Measurements from ENCODE around the gene MAFB. TPM values are rescaled to one million over a fixed set of nuclear protein-coding genes. Genes with fewer than 3 reads are reported as not detected.

The MAFB gene
- total RNA-seq, 1 donor from 2014 or later, result 14.7 TPM

DNA sequence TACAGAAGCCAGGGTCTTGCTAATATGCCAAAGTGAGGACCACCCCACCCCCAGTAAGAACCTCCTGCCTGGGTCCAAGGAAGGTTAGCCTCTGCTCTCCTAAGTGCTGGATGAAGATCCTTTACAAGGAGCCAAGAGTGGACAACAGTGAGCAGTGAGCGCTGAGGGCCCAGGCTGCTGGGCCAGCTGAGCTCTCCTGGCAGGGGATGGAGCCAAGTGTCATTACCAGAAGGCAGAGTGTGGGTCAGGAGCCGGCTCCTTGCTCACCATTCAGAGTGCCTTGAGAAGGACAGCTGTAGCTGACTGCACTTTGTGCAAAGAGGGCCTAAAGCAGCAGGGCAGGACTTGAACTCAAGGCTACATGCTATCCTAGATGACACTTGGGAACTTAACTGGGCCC lies 16.9 kb downstream of the MAFB start:
- ATAC-seq (ENCODE audit: poor library complexity), result no peak
- no peak for DNase-seq
- intact Hi-C loops (cut with DNase I), result no loop called here

DNA sequence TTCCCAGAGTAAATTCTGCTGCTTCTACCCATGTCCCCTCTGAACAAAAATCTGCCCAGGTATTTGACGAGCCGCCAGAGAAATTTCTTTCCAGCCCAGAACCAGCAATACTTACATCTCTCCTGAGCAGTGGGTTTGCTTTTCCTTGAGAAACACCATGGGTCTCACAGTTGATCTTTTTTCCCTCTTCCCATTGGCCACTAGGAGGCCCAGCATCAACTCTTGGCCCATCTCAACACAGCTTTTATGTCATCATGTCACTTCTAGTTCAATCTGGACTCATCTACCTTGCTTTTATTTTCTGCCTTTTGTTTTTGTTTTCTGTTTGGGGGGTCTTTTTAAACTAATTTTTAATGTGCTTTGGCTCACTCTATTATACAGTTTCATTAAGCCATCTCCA lies 18.8 kb downstream of the MAFB start:
- ATAC-seq (ENCODE audit: poor library complexity), result no peak
- intact Hi-C loops (cut with DNase I), result no loop called here
- no peak for DNase-seq

DNA sequence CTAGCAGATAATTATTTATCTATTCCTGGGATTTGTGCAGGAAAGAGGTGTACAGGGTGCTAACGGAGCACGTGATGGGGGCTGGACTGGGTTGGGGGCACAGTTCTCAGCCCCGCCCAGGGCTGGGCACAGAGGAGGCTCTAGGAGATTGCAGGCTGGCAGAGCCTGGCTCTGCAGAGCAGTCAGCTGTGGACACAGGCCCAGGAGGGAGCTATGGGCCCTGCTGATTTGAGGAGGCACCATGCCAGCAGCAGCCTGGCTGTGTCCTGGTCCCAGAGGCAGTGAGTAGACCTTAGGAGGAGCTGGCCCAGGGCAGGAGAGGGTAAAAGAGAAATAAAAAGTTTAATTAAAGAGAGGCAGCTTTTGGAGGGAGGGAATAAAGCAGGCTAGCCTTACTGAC lies 19.3 kb downstream of the MAFB start:
- intact Hi-C loops (cut with DNase I), result no loop called here

DNA sequence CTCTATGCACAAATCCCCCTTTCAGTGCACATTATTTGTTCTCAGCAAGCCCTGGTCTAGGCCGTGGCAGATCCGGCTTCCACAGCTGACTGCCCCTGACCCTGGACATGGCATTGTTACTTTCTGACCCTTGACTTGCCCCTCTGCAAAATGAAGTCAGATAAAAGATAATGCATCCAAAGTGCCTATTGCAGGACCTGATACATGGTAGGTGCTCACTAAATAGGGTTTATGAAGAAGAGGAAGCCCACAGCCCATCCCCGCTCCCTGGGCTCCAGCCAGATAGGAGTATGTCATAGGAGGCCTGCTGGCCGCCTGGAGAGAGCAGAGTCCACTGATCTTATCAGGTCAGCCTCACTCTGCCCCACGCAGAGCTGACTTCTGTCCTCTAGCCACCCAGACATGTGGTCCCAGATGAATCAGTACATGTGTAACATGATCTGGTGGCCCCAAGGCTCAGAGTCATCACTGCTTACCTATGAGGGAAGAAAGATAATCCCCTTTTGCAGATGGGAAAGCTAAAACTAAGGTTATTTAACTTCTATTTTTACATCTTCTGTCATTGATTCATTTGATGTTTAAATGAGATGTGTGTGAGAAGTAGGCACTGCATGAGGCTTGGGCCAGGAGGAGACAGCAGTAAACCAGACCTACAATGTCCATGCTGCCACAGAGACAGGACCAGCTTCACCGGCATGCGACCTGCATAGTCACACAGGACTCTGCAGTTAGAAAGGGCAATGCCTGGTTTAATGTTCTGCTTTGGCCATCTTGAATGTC lies 20.4 kb downstream of the MAFB start:
- no peak for ATAC-seq (ENCODE audit: poor library complexity)

More for the DNA sequence above, 19.3 kb downstream of the MAFB start:
- peak; percentile 84 for ATAC-seq (ENCODE audit: poor library complexity)
- peak; percentile 62 for DNase-seq

DNA sequence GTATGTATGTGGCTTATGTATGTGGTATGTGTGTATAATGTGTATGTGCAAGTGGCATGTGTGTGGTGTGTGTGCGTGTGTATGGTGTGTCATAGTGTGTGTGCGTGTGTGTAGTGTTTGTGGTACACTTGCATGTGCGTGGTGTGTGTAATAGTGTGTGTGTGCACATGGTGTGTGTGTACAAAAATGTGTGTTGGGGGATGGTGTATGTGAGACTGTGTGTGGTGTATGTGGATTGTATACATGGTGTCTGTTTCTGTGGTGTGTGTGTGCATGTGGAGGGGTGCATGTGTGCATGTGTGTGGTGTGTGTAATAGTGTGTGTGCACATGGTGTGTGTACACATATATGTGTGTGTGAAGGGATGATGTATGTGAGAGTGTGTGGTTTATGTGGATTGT lies 21.5 kb downstream of the MAFB start:
- intact Hi-C loops (cut with DNase I), result no loop called here
- DNase-seq (no peak), ATAC-seq (ENCODE audit: poor library complexity) (no peak)

More for the DNA sequence above, 20.4 kb downstream of the MAFB start:
- no peak for DNase-seq
- intact Hi-C loops (cut with DNase I), result no loop called here

DNA sequence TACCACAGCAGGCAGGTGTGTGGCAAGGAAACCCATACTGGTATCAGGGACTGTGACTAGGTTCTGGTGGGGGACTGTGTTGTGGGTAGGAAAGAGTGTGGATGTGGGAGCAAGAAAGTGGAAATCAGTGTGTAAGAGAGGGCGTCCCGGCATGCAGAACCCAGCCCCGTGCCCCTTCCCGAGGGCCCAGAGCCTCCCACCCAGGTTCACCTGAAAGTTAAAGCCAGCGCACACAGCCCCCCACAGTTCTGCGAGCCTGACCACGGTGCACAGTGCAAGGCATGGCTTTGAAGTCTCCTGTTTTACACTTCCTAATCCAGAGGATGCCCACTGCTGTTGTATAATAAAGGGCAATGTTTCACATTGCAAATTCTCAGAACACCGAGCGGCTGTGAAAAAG lies 22.7 kb downstream of the MAFB start:
- ATAC-seq (ENCODE audit: poor library complexity) (no peak), DNase-seq (no peak)

DNA sequence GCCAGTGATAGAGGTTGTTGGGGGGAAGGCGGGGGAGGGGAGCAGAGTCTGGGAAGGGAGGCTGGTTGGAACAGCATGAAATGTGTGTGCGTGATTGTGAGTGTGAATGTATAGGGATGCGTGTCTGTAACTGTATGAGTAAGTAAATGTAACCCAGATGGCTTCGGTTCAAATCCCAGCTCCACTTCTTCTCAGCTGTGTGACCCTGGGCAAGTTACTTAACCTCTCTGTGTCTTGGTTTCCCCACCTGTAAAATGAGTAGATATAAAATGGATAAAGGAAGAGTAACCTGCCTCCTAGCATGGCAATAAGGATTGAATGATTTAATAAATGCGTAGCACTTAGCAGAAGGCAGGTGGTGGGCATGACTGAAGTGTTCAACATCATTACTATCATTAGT lies 24.1 kb downstream of the MAFB start:
- DNase-seq (no peak), ATAC-seq (ENCODE audit: poor library complexity) (no peak)
- intact Hi-C loops (cut with DNase I), result no loop called here

More for the DNA sequence above, 22.7 kb downstream of the MAFB start:
- intact Hi-C loops (cut with DNase I), result no loop called here

DNA sequence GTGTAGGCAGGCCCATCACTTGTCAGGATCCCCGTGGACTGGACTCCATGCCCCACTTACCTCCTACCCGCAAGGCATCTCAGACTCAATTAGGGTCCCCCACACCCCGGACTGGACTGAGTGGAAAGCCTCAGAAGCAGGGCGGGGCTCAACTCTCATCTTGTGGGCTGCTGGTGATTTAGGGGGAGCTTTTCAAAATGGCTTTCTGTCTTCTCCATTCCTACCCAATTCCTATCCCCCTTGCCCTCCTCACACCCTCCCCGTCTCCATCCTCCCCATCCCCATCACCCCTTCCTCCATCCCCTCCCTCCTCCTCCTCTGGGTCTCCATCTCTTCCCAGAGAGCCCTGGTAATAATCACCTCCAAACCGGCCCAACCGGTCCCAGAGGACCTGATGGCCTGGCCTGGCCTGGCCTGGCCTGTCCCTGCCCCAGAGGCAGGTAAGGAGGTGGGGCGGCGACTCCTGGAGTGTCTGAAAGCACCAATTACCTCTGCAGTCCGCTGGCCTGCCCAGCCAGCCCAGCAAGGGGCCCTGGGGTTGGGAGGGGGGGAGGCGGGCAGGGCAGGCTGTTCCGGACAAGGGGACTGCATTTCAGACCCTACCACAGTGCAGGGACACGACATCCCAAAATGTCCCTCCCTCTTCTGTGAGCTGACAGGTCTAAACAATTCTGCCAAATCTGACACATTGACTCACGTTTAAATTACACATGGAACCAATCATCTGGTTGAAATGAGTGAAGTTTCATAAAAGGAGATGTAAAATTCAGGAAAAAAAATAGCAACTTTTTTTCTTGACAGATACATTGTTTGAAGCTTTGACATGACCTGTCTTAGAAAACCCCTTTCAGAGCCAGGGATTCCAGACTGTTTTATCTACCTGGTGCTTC lies 24.8 kb downstream of the MAFB start:
- intact Hi-C loops (cut with DNase I), result no loop called here
- ATAC-seq (ENCODE audit: poor library complexity) (no peak), DNase-seq (no peak)

DNA sequence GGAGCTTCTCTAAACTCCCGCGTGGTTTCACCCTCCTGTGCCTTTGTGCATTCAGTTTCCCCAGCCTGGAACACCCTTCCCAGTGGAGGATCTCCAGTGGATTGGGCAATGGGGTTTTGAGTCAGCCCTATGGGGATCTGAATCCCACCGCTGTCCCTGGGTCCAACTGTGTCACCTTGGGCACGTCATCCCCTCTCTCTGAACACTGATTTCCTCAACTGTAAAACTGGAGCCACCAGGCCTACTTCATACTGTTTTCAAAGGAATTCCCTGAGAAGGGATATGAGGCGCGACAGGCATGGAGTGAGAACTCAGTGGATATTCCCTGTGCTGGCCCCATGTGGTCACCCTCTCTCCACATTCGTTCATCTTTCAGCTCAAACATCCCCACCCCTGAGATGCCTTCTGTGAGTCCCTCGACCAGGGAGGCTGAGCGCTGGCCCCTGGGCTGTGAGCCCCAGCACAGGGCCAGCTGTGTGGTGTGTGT lies 25.7 kb downstream of the MAFB start:
- ATAC-seq (ENCODE audit: poor library complexity), result no peak
- no peak for DNase-seq
- intact Hi-C loops (cut with DNase I), result no loop called here

DNA sequence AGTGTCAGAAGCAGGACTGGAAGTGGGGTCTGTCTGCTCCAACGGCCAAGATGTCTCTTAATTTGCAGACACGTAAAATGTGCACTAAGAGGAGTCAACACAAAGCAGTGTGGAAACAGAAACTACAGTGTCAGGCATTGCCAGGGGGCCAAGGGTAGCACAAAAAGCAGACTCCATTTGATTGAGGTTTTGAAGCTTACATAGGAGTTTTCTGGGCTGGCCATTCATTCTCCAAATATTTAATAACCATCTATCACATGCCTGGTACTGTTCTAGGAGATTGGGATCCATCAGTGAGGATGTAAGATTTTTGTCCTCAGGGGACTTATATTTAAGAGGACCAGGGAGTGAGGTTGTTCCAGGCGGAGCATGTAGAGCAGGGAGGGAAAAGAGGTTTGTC lies 29.5 kb downstream of the MAFB start:
- intact Hi-C loops (cut with DNase I), result no loop called here
- no peak for DNase-seq
- no peak for ATAC-seq (ENCODE audit: poor library complexity)

DNA sequence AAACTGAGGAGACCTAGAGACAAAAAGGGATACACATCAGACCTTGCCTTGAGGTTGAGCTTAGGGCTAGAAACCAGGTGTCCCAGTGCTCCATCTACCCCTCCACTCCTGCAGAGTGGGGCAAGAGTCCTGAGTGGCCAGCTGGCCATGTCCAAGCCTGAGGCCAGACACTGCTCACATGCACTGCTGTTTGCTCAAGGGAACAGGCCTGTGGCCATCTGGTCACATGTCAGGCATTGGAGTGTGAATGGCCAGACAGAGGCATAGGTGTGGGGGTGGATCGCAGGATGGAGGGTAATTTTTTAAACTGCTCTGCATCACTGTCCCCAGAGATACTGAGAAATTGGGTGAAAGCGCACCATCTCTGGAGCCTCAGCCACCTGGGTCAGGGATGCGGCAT lies 30.5 kb downstream of the MAFB start:
- ATAC-seq (ENCODE audit: poor library complexity) (no peak), DNase-seq (no peak)
- intact Hi-C loops (cut with DNase I), result no loop called here

DNA sequence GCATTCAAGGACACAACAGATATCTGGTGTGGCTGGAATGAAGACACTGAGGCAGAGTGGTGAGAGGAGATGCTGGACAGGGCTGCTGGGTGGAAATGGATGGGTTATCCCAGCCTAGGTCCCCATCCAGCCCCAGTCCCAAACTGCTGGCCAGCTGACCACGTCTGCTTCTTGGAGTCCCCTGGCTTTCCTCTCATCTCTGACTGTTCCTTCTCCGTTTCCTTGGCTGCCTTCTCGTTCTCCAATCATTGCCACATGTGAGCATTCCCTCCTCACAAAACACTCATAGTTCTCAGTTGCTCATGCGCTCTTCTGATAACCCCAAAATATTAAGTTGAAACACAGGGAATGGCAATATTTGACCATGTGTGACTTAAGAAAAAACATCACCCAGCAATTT lies 31.5 kb downstream of the MAFB start:
- ATAC-seq (ENCODE audit: poor library complexity), result peak; percentile 70
- intact Hi-C loops (cut with DNase I), result no loop called here
- DNase-seq, result peak; percentile 66

DNA sequence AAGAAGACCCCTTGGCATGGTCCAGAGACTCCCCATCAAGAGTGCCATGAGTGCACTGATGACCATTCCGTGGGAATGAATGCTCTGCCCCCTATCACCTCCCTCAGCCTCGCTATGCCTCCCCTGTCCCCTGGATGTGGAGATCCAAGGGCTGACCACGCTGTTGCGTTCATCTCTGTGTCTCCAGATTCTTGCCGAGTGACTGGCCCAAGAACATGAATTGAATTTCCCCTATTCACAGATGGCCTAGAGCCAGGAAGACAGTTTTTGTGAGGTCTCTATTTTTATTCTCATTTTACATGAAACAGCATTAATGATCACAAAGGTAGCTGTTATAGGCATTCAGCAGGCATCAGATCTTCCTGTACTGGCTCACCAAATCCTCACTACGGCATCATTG lies 33.6 kb downstream of the MAFB start:
- DNase-seq, result no peak
- intact Hi-C loops (cut with DNase I), result no loop called here
- no peak for ATAC-seq (ENCODE audit: poor library complexity)

DNA sequence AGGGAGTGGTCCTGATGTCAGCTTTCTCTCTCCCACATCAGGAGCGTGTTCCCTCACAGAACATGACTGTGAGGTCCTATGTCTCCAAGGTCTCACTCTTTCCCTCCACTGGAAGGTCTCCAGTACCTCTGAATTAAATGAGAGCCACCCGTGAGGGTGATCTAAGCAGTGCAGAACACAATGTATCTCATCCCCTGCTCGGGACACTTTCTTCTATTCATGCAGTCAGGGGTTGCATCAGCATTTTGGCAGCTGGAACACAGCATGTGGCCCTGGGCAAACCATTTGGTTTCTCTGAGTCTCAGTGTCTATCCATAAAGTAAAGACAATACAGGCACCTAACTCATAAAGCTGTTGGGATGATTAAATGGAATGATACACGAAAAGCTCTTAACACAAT lies 34.2 kb downstream of the MAFB start:
- intact Hi-C loops (cut with DNase I), result no loop called here
- peak; percentile 88 for ATAC-seq (ENCODE audit: poor library complexity)
- peak; percentile 67 for DNase-seq

DNA sequence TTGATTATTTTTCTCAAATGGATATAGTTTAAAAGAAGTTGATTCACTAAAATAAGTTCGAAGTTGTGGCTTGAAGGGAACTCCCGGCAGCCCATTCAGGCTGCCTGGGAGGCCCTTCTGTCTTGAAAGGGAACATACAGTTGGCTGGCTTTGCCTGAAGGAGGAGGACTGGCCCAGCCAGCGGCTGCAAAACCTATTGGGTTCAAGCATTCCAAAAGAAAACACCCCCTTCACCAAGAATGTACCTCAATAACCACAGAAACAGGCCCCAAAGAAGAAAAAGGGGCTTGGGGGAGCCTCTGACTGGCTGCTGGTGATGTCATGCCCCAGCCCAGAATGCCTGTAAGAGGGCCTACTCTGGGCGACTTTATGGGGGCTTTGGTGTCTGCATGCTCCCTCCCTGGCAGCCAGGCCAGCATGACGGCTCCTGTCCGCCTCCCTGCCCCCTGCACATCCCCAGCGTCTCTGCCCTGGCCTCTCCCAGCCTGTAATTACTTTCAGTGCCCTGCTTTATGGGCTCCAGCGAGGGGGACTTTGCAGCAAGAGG lies 36.5 kb downstream of the MAFB start:
- ATAC-seq (ENCODE audit: poor library complexity) (no peak), DNase-seq (no peak)
- intact Hi-C loops (cut with DNase I), result no loop called here

DNA sequence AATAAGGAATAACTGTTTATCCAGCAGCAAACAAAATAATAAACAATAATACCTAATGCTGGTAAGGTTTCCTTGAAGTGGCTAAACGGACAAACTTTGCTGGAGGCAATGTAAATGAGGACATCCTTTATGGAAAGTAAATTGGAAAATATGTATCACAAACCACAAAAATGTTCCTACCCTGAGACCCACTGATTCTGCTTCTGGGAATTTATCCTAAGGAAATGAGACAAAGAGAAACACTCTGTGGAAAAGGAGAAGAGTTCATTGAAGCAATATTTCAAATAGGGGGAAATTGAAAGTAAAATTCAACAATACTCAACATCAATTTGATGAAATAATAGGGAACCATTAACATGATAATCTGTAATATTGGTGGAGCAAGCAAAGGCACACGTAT lies 37.9 kb downstream of the MAFB start:
- no peak for DNase-seq
- no peak for ATAC-seq (ENCODE audit: poor library complexity)
- intact Hi-C loops (cut with DNase I), result no loop called here

DNA sequence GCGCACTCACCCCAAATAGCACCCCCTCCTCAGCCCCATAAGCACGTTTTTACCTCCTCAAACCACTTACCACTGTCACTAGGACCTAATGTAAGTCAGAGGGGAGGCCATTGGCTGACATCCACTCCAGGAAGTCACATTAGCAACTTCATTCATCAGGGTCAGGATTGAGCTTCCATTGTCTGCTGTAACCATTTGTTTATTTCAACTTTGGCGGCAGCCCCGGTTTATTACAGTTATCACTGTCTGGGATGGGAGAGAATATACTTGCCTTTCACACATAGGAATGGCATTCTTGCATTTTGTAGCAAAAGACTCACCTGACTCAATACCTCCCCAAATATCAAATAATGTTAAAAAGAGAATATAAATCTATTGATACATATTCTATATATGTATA lies 38.3 kb downstream of the MAFB start:
- intact Hi-C loops (cut with DNase I), result no loop called here
- ATAC-seq (ENCODE audit: poor library complexity) (no peak), DNase-seq (no peak)

DNA sequence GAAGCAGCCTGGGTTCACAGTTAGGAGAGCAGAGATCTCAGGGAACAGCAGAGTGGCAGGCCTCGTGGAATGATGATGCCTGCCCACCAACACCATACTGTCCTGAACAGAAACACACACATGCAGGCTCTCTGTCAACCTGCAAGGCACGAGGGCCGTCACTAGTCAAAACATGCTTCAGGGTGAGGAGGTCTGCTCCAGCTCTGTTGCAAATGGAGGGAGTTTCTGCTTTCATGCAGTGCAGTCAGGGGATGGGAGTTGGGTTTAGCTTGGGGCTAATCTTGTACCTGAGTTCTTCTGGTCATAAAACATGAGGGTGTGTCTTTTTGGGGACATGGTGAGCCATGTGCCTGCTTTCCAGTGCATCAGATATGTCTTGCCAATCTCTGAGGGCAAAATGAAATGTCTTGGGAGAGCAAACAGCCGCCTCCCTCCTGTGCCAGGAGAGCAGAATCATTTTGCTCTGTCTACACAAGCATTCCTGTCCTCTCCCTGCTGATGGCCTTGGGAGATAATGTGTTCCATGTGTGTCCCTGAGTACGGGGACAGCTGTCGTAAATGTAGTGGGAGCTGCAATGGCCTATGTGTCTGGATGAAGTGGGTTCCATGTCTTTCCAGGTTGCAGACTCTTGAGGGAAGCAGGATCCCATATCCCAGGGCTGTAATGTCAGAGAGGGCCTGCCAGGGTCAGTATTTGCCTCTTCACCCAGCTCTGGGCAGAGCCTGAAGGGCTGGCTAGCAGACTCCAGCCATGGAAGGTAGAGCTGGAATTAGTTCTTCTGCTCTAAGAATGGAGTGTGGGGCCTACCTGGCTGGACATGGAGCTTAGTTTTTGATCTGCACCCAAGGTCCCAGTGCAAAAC lies 40.6 kb downstream of the MAFB start:
- intact Hi-C loops (cut with DNase I), result no loop called here
- ATAC-seq (ENCODE audit: poor library complexity) (no peak), DNase-seq (no peak)

DNA sequence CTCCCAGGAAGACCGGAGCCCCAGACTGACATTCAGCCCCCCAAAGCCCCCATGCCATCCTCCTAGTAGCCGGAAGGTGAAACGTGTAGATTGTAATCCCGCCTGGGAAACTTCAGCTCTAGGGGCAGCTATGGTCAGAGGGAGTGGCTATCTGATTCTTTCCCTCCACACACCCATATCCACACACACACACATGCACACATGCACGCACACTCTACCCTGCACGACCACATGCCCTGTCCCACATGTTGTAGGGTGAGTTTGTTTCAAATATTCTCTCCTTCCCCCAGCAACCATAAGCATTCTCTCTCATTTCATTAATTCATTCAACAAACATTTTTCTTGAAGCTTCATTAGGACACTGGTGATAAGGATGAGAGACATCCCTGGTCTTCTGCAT lies 42.2 kb downstream of the MAFB start:
- DNase-seq, result no peak
- intact Hi-C loops (cut with DNase I), result no loop called here
- ATAC-seq (ENCODE audit: poor library complexity), result no peak
